T-helper 1 cell treated with Interleukin-12 subunit alpha and Interleukin-12 subunit beta and Interleukin-4 antibody, amounts not matched to agents 30 ng/mL and 1 ng/mL, for 36 hours (primary cell): ENCODE results near the gene DNAAF8. TPM values are rescaled to one million over a fixed set of nuclear protein-coding genes. Genes with fewer than 3 reads are reported as not detected.
"Not testable (repeated sequence)": the region's sequence is repeated elsewhere in the genome, so short reads cannot be mapped to it uniquely, and the experiment has no call there.

Experiments used
- intact Hi-C: fragments of 100-400 bp; cut with micrococcal nuclease; formaldehyde crosslinking; loops from one replicate; pipeline ENCODE4 v1.15.1; 2024
- total RNA-seq: library from RNA; stranded (reverse); gene quantifications from 2 replicates; pipeline ENCODE4 v1.2.3, GENCODE V29; 2022

Gene DNAAF8
- total RNA-seq, 1 donor from 2014 or later = not detected

DNA sequence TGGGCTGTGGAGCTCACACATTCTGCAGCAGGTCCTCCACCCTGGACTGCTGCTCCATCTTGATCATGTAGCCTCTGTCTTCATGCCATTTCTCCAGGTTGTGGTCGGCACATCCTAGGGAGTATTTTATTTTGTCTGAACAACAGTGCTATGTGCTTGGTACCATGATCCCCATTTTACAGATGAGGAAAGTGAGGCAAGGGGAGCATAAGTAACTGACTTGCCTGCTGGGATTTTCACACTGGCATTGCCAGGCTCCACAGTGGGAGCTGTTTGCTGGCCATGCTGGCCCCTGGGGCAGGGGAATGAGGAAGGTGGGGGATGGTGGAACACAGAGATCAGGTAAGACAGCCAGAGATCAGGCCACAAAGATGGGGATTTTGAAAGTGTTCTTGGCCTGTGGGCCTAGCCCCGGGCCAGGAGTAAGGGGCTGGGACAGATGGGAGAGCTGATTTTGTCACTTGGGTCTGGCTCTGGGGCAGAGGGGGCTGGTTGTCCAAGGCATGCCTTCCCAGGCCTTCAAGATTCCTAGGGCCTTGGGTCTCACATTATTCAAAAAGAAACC lies 41.9 kb downstream of the DNAAF8 start:
- intact Hi-C loops = no loop called here

DNA sequence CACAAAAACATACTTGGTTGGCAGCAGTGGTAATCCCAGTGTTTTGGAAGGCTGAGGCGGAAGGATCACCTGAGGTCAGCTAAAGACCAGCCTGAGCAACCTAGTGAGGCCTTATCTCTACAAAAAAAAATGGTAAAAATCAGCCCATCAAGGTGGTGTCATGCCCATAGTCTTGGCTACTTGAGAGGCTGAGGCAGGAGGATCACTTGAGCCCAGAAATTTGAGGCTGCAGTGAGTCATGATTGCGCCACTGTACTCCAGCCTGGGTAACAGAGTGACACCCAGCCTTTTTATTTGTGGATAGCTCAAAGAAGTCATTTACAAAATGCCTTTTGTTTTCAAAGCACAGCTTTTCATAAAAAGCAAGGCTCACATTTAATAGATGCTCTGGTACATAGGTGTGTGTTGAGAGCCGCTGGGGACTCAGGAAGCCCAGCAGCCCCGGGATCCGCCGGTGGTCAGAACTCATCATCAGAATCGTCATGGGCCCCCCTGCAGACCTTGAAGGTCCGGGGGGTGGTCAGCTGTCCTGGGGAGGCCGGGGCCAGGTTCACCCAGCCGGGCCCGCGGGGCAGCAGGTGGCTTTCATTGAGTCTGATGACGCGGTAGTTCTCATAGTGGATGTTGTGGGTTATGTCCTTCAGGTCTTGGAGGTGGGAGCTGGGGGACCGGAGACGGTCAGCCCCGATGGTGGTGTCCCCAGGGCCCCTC lies 43.2 kb downstream of the DNAAF8 start:
- intact Hi-C loops = no loop called here

DNA sequence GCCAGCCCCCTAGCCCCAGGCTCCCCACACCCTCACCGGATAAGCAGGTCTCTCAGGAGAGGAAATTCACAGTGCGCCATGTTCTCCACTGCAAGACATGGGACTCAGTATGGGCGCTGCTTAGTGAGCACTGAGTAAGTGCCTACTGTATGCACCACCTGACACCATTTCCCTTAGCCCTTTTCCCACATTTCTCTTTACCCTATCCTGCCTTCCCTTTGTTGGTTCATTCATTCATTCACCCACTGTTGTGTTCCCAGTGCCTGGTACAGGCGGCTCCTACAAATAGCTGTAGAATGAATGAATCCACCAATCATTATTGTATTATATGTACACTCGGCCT lies 43.7 kb downstream of the DNAAF8 start:
- intact Hi-C loops = no loop called here

DNA sequence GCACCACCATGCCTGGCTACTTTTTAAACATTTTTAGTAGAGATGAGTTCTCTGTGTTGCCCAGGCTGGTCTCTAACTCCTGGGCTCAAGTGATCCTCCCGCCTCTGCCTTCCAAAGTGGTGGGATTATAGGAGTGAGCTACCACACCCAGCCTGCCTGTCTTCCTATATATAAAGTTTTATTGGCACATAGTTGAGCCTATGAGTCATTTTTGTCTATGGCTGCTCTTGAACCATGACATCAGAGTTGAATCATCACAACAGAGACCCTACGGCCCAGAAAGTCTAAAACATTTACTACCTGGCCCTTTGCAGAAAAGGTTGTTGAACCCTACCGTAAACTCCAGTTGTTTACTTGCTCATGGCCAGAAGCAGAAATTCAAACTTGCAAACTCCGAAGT lies 45.9 kb downstream of the DNAAF8 start:
- intact Hi-C loops = no loop called here

DNA sequence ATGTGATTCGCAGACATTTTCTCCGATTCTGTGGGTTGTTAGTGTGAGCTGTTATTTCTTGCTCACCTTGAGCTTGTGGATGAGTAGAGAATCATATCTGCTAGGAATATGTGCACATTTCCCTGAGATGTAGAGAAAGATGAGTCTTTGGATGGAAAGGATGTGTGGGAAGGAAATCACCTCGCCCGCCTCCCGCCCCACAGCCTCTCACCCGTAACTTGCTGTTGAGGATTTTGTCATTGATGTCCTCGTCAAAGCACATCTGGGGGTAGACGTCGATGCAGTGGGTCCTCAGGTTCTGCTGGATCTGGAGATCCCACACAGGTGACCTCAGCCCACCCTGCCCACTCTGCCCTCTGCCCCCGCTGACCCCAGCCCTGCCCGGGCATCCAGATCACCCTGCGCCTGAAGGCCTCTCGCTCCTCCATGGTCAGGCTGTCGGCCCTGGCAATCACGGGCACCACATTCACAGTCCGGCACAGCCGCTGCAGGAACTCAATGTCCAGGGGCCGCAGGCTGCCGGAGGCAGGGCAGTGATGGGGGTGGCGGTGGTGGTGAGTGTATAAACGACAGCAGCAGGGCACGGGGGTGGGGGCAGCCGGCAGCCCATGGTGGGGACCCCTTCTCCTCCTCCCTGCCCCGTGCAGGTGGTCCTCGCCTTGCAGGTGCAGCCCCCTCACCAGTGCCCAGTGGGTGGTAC lies 49.1 kb downstream of the DNAAF8 start:
- intact Hi-C loops = no loop called here

DNA sequence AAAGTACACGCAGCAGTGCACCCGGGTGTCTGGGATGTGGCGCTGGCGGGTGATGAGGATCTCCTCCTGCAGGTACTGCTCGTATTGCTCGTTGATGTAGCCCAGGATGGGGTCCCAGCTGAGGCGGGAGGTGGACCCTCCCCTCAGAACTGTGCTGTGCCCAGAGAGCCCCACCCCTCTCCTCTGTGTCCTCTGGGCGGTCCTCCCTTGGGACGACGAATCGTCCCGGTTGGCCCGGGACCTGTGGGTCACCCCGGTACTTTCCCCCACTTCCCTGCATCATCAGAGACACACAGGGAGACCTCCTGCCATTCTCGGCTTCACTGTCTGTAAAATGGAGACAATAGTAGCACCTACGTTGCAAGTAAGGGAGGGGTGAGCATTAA lies 49.6 kb downstream of the DNAAF8 start:
- intact Hi-C loops = no loop called here

DNA sequence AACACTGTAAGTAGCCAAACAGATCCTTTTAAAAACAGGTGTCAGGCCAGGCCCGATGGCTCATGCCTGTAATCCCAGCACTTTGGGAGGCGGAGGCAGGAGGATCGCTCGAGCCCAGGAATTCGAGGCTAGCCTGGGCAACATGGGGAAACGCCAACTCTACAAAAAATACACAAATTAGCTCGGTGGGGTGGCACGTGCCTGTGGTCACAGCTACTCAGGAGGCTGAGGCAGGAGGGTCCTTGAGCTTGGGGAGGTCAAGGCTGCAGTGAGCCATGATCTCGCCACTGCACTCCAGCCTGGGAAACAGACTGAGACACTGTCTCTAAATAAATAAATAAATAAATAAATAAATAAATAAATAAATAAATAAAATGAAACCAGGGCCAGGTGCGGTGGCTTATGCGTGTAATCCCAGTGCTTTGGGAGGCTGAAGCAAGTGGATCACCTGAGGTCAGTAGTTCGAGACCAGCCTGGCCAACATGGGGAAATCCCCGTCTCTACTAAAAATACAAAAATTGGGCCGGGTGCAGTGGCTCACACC lies 50.2 kb downstream of the DNAAF8 start:
- intact Hi-C loops = not testable (repeated sequence)

DNA sequence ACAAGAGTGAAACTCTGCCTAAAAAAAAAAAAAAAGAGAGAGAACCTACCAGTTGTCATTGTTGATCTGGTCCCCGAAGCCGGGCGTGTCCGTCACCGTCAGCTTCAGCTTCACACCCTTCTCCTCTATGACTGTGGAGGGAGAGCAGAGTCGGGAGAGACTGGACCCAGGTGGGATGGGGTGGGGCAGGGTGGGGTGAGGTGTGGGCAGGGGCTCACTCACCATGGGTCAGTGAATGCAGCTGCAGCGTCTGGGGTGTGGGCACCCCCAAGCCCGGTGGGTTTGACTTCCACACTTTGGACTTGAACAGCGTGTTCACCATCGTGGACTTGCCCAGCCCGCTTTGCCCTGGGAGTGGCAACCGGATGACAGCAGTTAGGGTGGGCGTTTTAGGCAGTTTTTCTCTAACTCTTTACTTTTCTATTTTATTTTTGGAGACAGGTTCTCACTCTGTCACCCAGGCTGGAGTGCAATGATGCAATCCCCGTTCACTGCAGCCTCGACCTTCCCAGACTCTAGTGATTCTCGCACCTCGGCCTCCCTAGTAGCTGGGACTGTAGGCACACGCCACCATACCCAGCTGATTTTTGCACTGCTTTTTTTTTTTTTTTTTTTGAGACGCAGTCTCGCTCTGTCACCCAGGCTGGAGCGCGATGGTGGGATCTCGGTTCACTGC lies 51.6 kb downstream of the DNAAF8 start:
- intact Hi-C loops = no loop called here

DNA sequence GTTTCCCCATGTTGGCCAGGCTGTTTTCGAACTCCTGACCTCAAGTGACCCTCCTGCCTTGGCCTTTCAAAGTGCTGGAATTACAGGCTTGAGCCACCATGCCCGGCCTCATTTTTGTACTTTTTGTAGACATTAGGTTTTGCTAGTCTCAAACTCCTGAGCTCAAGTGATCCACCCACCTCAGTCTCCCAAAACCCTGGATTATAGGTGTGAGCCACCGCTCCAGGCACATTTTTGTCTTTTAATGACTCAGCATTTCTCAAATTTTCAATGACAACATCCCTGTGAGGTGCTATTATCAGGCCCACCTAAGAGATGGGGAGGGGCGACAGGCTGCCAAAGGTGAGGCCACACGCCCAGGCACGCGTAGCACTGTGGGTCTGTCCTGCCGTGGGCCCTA lies 52.7 kb downstream of the DNAAF8 start:
- intact Hi-C loops = no loop called here

DNA sequence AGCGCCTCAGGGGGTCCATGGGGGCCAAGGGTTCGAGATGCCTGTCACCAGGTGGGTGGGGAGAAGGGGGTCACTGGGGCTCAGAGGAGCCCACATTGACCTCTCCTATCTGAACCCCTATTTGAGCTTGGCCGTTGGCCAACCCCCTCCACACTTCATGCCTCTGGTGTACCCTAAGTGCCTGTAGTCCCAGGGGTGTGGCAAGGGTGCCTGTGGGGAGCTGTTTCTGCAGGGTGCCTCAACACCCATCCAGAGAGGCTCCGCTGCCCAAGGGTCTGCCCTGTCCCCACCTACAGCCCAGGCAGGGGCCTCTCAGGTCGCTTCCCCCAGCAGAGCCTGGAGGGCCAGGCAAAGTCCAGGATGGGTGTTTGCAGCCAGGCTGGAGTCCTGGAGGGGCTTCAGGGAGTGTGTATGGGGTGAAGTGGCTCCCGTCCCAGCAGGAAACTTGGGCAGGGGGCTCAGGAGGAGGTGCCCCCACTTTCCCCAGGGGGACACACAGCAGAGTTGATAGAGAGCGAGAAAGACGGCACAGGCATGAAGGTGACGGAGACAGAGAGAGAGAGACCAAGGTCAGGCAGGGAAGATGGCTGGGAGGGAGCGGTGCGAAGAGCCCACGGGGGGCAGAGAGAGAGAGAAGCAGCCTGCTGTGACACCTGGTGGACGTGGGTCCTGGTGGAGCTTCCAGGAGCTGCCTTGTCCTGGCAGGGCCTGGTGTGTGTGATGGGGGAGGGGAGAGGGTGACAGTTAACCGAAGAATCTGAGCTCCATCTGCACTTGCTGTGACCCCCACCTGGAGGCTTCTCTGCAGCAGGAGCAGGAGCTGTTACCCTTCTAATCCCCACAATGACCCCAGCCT lies 53.5 kb downstream of the DNAAF8 start, which contains the start of gene SEPTIN12:
TSS of gene SEPTIN12 (minus strand) at position 719 of the 856 bp plus-strand sequence. CDS start at position 19, 700 bp downstream.
- intact Hi-C loops = no loop called here

DNA sequence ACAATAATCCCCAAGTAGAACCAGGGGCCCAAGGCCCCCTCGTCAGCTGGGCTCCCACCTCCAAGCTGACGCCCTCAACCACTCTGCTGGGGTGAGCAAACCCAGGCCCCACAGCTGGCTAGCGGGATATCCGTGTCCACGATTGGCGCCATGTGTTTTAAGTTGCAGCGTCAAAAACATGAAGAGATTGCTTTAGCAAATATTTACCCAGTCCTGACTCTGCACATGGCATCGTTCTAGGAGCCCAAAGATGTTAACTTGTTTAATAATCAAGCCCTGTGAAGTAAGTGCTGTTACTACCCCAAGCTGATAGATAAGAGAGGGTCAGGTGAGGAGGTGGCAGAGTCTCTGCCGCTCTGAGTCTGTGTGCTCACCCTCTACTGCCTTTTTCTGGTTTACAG lies 54.2 kb downstream of the DNAAF8 start:
- intact Hi-C loops = no loop called here

DNA sequence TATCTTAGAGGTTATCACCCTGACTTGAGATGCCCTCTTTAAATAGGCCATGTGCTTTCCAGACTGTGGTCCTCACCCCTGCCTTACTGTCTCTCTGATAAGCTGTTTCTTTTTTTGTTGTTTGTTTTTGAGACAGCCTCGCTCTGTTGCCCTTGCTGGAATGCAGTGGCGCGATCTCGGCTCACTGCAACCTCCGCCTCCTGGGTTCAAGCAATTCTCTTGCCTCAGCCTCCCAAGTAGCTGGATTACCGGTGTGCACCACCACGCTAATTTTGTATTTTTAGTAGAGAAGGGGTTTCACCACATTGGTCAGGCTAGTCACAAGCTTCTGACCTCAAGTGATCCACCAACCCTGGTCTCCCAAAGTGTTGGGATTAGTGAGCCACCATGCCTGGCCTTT lies 54.6 kb downstream of the DNAAF8 start:
- intact Hi-C loops = no loop called here

DNA sequence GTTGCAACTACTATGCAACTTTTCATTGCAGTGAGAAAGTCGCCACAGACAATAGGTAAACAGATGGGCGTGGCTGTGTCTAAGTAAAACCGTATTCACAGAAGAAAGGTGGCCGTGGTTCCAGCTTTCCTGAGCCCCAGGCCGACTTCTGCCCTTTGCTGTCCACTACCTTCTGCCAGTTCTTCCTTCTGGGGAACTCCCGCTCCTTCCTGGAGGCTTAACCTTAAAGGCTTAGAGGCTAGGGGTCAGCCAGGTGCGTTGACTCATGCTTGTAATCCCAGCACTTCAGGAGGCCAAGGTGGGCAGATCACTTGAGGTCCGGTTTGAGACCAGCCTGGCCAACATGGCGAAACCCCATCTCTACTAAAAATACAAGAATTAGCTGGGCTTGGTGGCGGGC lies 55.9 kb downstream of the DNAAF8 start:
- intact Hi-C loops = no loop called here

DNA sequence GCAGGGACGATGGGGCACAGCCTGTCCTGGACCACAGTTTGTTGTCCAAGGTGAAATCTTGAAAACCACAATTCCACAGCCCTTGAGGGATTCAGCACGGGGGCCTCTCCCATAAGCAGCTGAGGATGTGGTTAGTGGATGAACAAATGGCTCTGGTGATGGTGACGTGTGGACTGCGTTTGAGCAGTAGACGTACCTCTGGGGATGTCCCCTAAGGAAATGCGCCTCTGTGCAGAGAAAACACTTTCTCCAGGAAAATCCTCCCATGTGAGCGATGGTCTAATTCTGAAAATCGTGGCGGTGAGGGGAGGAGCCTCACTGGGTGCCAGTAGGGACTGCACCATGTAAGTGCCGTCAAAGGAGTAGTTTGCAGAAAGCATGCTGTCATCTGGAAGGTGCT lies 56.5 kb downstream of the DNAAF8 start:
- intact Hi-C loops = no loop called here

DNA sequence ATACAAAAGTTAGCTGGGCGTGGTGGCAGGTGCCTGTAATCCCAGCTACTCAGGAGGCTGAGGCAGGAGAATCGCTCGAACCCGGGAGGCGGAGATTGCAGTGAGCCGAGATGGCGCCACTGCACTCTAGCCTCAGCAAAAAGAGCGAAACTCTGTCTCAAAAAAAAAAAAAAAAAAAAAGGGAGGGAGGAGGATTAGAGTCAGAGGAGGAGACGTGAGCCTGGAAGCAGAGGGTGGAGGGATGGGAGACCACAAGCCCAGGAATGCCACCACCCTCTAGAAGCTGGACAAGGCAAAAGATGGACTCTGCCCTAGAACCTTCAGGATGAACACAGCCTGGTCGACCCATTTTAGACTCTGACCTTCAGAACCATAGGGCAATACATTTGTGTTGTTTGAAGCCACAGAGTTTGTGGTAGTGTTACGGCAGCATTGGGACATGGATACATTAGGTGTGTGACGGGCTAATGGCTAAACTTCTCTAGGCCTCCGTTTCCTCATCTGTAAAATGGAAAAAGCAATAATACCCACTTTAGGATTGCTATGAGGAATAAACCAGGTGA lies 58.7 kb downstream of the DNAAF8 start:
- intact Hi-C loops = no loop called here

DNA sequence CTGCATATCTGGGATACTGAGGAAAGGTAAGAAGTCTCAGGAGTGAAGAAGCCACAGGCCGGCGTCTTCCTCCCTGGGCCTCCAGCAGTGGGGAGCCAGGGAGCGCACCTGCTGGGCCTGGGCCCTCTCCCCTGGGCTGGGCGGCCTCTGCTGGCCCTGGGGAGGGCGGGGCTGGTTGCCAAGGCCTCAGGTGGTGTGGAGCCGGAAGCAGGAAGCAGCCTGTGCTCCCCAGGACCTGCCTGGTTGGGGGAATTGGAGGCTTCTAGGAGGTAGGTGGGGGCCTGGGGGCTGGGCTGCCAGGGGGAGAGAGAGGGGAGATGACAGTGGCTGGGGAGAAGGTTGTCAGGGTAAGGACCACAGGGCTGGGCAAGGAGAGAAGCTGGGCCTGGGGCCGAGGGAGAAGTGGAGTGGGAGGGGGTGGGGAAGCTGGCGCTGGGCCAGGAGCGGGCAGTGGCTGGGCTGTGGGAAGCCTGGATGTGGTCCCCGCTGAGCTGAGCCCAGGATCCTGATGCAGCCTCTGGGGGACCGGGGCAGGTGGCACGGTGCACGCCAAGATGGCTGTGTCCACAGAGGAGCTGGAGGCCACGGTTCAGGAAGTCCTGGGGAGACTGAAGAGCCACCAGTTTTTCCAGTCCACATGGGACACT lies 61.0 kb downstream of the DNAAF8 start, which contains the start of gene SMIM22:
TSS of gene SMIM22 (plus strand) at position 189 of the 647 bp plus-strand sequence. CDS start at position 555, 366 bp downstream.
- intact Hi-C loops = no loop called here

DNA sequence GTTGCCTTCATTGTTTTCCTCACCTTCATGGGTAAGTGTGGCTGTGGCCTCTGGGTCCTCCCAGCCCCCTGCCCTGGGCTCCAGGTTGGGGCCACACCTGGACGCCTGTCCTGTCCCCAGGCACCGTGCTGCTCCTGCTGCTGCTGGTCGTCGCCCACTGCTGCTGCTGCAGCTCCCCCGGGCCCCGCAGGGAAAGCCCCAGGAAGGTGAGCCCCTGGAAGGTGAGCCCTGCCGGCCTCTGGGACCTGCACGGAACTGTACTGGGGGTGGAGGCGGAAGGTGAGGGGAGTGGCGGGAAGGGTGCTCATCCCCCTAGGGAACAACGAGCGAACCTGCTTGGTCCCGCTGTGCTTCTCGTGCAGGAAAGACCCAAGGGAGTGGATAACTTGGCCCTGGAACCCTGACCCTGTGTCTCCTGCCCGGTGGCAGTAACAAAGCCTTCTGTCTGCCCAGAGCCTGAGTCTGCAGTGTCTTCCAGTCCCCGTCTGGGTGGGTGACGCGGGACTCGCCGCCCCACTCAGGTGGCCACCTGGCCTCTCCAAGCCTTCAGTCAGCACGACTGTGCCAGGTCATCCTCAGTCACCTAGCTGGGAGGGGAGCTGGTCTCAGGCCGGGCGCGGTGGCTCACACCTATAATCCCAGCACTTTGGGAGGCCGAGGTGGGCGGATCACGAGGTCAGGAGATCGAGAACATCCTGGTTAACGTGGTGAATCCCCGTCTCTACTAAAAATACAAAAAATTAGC lies 61.7 kb downstream of the DNAAF8 start:
- intact Hi-C loops = no loop called here

DNA sequence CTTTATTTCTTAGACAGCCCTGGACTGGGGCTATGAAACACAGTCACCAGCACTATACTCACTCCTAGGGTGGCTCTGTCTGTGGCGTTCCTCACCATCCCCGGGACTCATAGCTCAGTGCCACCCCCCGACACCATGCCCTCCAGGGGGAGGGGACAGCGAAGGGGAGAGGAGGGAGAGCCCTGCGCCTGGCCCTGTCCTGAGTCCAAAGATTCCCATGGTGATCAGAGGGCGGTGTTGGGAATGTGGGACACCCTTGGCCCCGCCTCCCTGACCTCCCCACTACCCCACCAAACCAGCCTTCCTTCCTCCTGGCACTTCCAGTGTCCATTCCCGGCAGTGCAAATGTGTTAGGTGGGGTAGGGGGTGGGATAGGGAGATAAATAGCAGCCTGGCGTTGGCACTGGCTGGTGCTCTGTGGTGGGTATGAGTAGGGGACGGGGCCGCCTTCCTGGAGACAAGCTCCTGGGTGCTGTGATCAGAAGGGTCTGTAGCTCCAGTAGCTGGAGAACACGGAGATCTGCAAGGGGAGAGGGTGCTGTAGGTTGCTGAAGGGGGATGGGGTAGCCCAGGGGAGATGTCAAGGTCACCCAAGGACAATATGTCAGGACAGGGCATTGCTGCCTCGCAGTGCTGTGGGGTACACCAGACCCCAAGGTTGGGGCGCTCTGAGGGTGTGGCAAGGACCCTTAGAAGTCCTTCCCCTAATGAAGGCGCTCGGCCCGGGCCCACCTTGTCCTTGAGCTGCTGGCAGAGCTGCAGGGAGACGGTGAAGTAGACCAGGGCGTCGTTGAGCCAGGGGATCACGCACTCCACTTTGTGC lies 62.9 kb downstream of the DNAAF8 start:
- intact Hi-C loops = no loop called here
